Measurements from ENCODE around the gene ATP5ME.

The ATP5ME gene

GRCh38 chr4:687048-687970, 13.2 kb upstream of the ATP5ME start:
- DNase-seq (ENCODE audit: low spot score) = no peak
- in situ Hi-C loops (cut with MboI; ENCODE audit: low pct_unique_long_range_greater_than_20kb, low sequenced_read_pairs, unreplicated experiment) = no loop called here
- no peak for TF ChIP-seq CTCF (IDR thresholded peaks at IDR 0.05; ENCODE audit: extremely low read depth, insufficient read depth, missing control alignments)

- in situ Hi-C loops (cut with MboI; ENCODE audit: low pct_unique_long_range_greater_than_20kb, low sequenced_read_pairs, unreplicated experiment) = no loop called here
- DNase-seq (ENCODE audit: low spot score) = no peak
- no peak for TF ChIP-seq CTCF (IDR thresholded peaks at IDR 0.05; ENCODE audit: extremely low read depth, insufficient read depth, missing control alignments)
These were observed 12.5 kb upstream of the ATP5ME start for GRCh38 chr4:686413-687040.

- peak; percentile 2 for TF ChIP-seq CTCF (IDR thresholded peaks at IDR 0.05; ENCODE audit: extremely low read depth, insufficient read depth, missing control alignments)
- DNase-seq (ENCODE audit: low spot score) = no peak
- in situ Hi-C loops (cut with MboI; ENCODE audit: low pct_unique_long_range_greater_than_20kb, low sequenced_read_pairs, unreplicated experiment) = no loop called here
These were observed 11.8 kb upstream of the ATP5ME start for GRCh38 chr4:685679-686412.

GRCh38 chr4:684623-685327, 10.7 kb upstream of the ATP5ME start:
- TF ChIP-seq CTCF (IDR thresholded peaks at IDR 0.05; ENCODE audit: extremely low read depth, insufficient read depth, missing control alignments) = no peak
- in situ Hi-C loops (cut with MboI; ENCODE audit: low pct_unique_long_range_greater_than_20kb, low sequenced_read_pairs, unreplicated experiment) = no loop called here
- no peak for DNase-seq (ENCODE audit: low spot score)

GRCh38 chr4:683982-684622, 10.0 kb upstream of the ATP5ME start:
- TF ChIP-seq CTCF (IDR thresholded peaks at IDR 0.05; ENCODE audit: extremely low read depth, insufficient read depth, missing control alignments) = peak; percentile 78
- peak; percentile 71 for DNase-seq (ENCODE audit: low spot score)
- in situ Hi-C loops (cut with MboI; ENCODE audit: low pct_unique_long_range_greater_than_20kb, low sequenced_read_pairs, unreplicated experiment) = no loop called here

Measured in GM13977 (cell line).